GM12865 (cell line): ENCODE data around the gene QRFP.

Source experiments
- DNase-seq: peaks from one replicate; pipeline ENCODE4 v3.0.0; 2010; ENCODE audit warnings: low read depth
- H3K4me3 ChIP-seq: 2 replicates; pipeline ENCODE4 v1.5.1; 2011; ENCODE audit warnings: mild to moderate bottlenecking, low read depth, low read length, control low read depth
- TF ChIP-seq, protein P1 (sequence below): IDR thresholded peaks from 2 replicates; pipeline ENCODE4 v1.5.1; 2011; ENCODE audit warnings: low read length, control low read depth, low read depth, inconsistent platforms; ENCODE audit not compliant: insufficient read depth; ENCODE audit errors: missing control alignments

The QRFP gene

GRCh38 chr9:130921989-130922892 lies 25.6 kb upstream of the QRFP start:
- TF ChIP-seq, protein P1, sequence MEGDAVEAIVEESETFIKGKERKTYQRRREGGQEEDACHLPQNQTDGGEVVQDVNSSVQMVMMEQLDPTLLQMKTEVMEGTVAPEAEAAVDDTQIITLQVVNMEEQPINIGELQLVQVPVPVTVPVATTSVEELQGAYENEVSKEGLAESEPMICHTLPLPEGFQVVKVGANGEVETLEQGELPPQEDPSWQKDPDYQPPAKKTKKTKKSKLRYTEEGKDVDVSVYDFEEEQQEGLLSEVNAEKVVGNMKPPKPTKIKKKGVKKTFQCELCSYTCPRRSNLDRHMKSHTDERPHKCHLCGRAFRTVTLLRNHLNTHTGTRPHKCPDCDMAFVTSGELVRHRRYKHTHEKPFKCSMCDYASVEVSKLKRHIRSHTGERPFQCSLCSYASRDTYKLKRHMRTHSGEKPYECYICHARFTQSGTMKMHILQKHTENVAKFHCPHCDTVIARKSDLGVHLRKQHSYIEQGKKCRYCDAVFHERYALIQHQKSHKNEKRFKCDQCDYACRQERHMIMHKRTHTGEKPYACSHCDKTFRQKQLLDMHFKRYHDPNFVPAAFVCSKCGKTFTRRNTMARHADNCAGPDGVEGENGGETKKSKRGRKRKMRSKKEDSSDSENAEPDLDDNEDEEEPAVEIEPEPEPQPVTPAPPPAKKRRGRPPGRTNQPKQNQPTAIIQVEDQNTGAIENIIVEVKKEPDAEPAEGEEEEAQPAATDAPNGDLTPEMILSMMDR = no peak
- no peak overlapping the region for H3K4me3 ChIP-seq
- no peak for DNase-seq

DNA sequence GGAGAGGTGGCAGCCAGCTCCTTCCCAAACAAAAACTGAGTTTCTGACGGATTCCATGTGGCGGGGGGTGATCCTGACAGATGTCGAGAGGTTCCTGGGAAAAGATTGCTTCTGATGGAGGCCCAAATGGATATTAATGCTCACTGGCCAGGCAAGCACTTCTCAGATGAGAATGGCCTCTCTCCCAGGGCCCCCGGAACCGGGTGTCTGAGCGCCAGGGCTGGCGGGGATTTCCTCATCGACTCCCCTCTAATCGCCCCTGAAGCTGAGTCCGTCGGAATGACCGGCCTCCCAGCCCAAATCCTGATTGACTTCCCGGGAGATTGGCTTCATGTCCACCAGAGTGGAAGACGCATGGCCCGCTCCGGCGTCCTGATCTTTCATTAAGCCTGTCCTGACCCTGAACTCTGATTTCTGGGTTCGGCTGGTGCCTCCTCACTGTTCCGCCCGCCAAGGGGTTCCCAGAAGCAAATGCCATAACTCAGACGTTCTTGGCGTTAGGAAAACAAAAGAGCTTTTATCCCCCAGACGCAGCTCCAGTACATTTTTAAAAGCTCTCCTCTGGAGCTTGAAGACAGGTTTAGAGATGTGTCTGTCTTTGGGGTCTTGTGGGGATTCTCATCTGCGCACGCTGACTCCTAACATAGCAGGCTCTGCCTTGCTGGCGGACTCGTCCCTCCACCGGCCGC lies 24.8 kb upstream of the QRFP start:
- no peak overlapping the region for H3K4me3 ChIP-seq
- TF ChIP-seq, protein P1 = no peak
- no peak for DNase-seq

DNA sequence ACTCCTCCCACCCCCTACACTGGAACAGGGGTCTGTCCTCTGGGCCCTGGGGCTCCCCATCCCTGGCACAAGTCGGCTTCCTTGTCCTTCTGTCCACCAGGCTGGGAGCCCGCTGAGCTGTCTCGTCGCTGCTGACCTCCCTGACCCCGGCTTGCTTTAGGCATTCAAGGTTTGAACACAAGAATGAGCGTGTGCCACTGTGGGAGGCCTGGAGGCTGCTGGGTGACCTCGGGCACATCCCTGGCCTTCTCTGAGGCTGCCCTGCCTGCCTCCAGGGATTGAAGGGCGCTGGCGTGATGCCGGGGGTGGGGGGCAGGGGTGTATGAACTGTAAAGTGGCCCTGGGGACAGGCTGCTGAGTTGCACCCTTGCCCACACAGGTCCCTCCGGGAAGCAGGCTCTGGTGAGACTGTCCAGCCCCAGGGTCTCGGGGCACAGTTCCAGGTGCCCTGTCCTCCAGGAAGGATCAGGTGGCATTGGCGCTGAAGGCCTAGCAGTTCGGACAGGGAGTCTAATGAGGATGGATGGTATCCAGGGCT lies 24.2 kb upstream of the QRFP start:
- TF ChIP-seq, protein P1 = no peak
- no peak overlapping the region for H3K4me3 ChIP-seq
- no peak for DNase-seq

- TF ChIP-seq, protein P1 = no peak
- H3K4me3 ChIP-seq = no peak overlapping the region
- no peak for DNase-seq
Observed at GRCh38 chr9:130920233-130920632, 23.6 kb upstream of the QRFP start.

GRCh38 chr9:130919559-130920145 lies 23.0 kb upstream of the QRFP start:
- no peak for DNase-seq
- H3K4me3 ChIP-seq = no peak overlapping the region
- TF ChIP-seq, protein P1 = no peak

DNA sequence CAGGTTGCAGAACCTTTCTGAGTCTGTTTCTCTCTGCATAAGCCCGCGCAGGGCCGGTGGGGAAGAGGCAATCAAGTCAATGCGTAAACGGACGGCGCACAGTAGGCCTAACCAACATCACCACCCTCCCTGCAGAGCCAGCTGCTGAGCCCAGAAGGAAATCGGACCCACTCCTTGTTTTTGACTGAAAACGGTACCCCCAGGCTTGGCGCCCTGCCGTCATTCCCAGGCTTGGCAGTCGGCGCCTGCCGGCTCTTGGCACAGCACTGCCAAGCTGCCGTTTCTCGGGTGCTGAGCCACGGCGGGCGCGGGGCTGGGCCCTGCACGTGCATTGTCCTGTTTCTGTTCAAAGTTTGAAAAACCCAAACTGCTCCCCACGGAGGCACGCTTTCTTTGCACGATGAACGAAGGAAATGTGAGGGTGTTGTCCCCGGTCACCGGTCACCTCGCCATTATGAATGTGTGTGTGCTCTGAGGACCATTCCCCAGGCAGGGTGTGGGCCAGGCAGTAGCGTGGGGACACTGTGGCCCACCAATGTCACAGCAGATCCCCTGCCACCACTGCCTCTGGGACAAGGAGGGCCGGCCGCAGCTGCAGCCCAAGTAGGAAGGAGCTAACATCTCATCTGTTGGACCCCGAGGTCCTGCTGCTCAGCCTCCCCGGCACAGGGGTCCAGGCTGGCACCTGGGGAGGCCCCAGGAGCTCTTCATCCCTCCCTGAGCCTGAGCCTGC lies 22.4 kb upstream of the QRFP start:
- DNase-seq = no peak
- TF ChIP-seq, protein P1 = no peak
- H3K4me3 ChIP-seq = no peak overlapping the region
